IPS DF 19.7 (cell line): ENCODE data around the gene NIN.
A peak's percentile ranks its signal among the peaks of the same experiment; 100 is the strongest.
"Not testable (repeated sequence)": the region's sequence is repeated elsewhere in the genome, so short reads cannot be mapped to it uniquely, and the experiment has no call there.

Source experiments
- DNase-seq: peaks from one replicate; pipeline ENCODE4 v3.0.0-alpha.2; 2013; ENCODE audit warnings: low read depth, low spot score

NIN gene

DNA sequence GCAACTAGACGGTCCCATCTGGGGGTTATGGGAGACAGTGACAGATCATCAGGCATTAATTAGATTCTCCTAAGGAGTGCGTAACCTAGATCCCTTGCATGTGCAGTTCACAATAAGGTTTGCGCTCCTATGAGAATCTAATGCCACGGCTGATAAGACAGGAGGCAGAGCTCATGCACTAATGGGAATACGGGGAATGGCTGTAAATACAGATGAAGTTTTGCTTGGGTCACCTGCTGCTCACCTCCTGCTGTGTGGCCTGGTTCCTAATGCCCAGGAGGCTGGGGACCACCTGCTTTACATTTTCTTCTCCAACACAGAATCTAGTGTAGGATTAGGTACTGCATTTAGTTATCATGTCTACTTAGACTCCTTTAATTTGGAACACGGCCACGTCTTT lies 113.2 kb downstream of the NIN start:
- DNase-seq, result no peak

- no peak for DNase-seq
Measured at GRCh38 chr14:50714450-50715073, 116.4 kb downstream of the NIN start.

DNA sequence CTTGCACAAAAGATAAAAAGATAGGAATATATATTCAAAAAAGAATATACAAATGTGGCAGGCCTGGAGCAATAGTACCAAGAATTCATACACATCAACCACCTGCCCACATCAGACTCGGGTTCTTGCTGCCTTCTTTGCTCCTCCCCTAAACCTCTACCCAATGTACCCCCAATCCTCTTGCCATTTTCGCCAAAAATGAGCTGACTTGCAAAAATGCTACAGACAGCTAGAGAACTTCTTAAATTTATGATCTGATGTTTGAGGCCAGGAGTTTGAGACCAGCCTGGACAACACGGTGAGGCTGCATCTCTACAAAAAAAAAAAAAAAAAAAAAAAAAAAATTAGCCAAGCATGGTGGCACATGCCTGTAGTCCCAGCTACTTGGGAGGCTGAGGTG lies 119.9 kb downstream of the NIN start:
- no peak for DNase-seq

GRCh38 chr14:50705026-50705593 lies 125.9 kb downstream of the NIN start:
- no peak for DNase-seq

DNA sequence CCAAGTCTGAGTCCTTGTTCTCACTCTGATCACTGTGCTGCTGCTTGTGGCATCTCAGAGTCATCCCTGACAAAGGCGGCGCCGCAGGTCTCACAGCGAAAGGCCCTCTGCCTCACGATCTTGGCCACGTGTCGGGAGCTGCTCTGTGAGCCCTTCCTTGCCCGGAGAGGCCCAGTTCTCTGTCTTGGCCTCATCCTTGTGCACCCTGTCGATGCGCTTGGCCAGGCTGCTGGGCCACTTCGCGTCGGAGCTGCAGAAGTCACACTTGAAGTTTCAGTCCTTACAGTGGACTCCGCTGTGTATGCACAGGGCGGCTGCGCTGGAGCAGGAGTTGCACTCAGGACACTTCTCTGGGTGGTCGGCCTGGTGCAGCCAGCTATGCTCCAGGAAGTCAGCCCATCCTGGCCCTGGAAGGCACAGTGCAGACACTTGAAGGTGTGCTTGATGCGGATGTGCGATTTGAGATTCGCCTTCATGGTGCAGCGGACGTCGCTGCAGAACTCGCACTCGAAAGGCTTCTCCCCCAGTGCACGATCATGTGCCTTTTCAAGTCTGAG lies 126.4 kb downstream of the NIN start:
- DNase-seq, result no peak

- no peak for DNase-seq
Measured at GRCh38 chr14:50697659-50698290, 133.2 kb downstream of the NIN start.

DNA sequence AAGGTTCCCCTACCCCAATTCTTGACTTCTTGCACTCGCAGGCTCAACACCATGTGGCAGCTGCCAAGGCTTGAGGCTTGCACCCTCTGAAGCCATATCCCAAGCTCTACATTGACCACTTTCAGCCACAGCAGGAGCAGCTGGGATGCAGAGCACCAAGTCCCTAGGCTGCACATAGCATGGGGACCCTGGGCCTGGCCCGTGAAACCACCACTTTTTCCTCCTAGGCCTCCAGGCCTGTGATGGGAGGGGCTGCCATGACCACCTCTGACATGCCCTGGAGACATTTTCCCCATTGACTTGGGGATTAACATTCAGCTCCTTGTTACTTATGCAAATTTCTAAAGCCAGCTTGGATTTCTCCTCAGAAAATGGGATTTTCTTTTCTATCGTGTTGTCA lies 136.7 kb downstream of the NIN start:
- DNase-seq, result not testable (repeated sequence)

- DNase-seq, result no peak
Measured at GRCh38 chr14:50688875-50689274, 142.1 kb downstream of the NIN start.

DNA sequence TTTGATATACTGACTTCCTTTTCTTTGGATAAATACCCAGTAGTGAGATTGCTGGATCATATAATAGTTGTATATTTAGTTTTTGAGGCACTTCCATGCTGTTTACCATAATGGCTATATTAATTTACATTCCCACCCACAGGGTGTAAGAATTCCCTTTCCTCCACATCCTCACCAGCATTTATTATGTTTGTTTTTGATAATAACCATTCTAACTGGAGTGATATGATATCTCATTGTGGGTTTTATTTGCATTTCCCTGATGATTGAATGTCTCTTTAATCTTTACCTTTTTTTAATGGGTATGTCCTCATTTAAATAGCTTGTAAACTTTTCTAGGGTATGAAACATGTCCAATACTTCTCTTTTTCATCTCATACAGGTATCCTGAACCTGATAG lies 151.3 kb downstream of the NIN start:
- DNase-seq, result no peak

- no peak for DNase-seq
Measured at GRCh38 chr14:50678163-50678562, 152.8 kb downstream of the NIN start.

- no peak for DNase-seq
Measured at GRCh38 chr14:50677527-50678063, 153.4 kb downstream of the NIN start.

GRCh38 chr14:50676814-50677516 lies 154.0 kb downstream of the NIN start:
- no peak for DNase-seq

- no peak for DNase-seq
Measured at GRCh38 chr14:50675597-50675996, 155.4 kb downstream of the NIN start.

DNA sequence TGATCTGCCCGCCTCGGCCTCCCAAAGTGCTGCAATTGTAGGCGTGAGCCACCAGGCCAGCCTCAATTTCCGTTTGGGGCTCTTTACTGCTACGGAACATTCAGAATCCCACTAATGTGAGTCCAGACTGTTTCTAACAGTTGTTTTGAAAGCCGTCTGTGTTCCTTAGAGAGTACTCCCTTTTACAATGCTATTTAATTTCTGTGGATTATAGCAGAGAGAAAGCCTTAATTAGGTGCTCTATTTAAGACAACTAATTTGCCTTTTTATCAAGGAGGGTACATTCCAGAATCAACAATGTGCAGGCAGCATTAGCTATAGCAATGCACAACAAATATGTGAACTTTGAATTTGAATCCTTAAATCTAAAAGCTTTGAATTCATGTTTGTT lies 160.1 kb downstream of the NIN start:
- no peak for DNase-seq

DNA sequence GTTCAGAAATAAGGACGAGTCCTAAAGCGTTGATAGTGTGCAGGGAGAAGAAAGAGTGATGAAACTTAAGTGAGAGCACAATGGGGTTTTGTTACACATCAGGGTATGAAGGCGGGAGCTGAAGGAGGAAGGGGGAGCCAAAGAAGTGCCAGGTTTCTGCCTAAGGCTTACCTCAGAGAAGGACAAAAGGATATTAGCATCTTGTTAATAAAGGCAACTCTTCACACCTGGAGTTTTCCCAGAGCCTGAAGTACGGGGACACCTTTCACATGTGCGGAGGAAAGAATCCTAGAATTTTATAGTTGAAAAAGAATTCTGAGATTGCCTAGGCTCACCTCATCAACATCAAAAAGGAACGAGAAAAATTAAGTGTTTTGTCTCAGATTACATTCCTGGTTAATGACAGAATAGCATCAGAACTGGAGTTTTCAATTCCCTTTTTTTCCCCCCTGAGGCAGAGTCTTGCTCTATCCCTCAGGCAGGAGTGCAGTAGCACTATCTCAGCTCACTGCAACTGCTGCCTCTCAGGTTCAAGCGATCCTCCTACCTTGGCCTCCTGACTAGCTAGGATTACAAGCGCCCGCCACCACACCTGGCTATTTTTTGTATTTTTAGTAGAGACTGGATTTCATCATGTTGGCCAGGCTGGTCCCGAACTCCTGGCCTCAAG lies 160.6 kb downstream of the NIN start:
- peak; percentile 56 for DNase-seq
